K562 (cell line): ENCODE results near the gene DNAH10. TPM values are rescaled to one million over a fixed set of nuclear protein-coding genes. Genes with fewer than 3 reads are reported as not detected.

Source experiments
- ARNT ChIP-seq, 2 experiments: fragments of 450-650 bp; IDR thresholded peaks; 2 replicates each; pipeline ENCODE4 v1.6.1; 2016; ENCODE audit warnings: mild to moderate bottlenecking in 1 of 2
- BCOR ChIP-seq: fragments of 450-650 bp; IDR thresholded peaks from 2 replicates; pipeline ENCODE4 v1.6.1; 2016
- CBX5 ChIP-seq: IDR thresholded peaks from 2 replicates; pipeline ENCODE4 v1.6.1; 2014; ENCODE audit warnings: low read depth, borderline replicate concordance
- CREM ChIP-seq: IDR thresholded peaks from 2 replicates; pipeline ENCODE4 v1.6.1; 2014; ENCODE audit warnings: antibody characterized with exemption, low read depth
- DDX20 ChIP-seq: fragments of 450-650 bp; IDR thresholded peaks from 2 replicates; pipeline ENCODE4 v1.6.1; 2016; ENCODE audit warnings: missing genetic modification characterization, low read depth, mild to moderate bottlenecking, missing compliant biosample characterization, moderate library complexity
- DPF2 ChIP-seq: fragments of 450-650 bp; IDR thresholded peaks from 2 replicates; pipeline ENCODE4 v1.6.1; 2016
- EZH2 ChIP-seq: IDR thresholded peaks from 2 replicates; pipeline ENCODE4 v1.6.1; 2012; ENCODE audit warnings: low read depth, mild to moderate bottlenecking, inconsistent platforms, low read length, borderline replicate concordance
- FOXK2 ChIP-seq, 2 experiments: fragments of 450-650 bp; IDR thresholded peaks in 1 of 2; conservative IDR thresholded peaks in 1 of 2; 2 replicates each; pipeline ENCODE4 v1.6.1; 2016; ENCODE audit warnings: low read depth in 2 of 2, mild to moderate bottlenecking in 1 of 2
- GABPB1 ChIP-seq: sonication (generic); formaldehyde crosslinking; IDR thresholded peaks from 2 replicates; pipeline ENCODE4 v1.8.0; 2022; ENCODE audit warnings: mild to moderate bottlenecking, missing genetic modification reagents
- HMGXB4 ChIP-seq: sonication (generic); formaldehyde crosslinking; IDR thresholded peaks from 2 replicates; pipeline ENCODE4 v1.8.1; 2023; ENCODE audit warnings: mild to moderate bottlenecking, missing genetic modification reagents
- MIER1 ChIP-seq: fragments of 450-650 bp; IDR thresholded peaks from 2 replicates; pipeline ENCODE4 v1.6.1; 2016; ENCODE audit warnings: antibody characterized with exemption, mild to moderate bottlenecking, low read depth
- NEUROD1 ChIP-seq: fragments of 150-350 bp; IDR thresholded peaks from 2 replicates; pipeline ENCODE4 v1.6.1; 2014; ENCODE audit warnings: borderline replicate concordance, low read length, low read depth; ENCODE audit not compliant: partially characterized antibody
- PCBP1 ChIP-seq: fragments of 200-400 bp; formaldehyde crosslinking; IDR thresholded peaks from 2 replicates; pipeline ENCODE4 v1.6.1; 2018; ENCODE audit warnings: mild to moderate bottlenecking, low read depth, low read length; ENCODE audit not compliant: poor library complexity, severe bottlenecking
- POLR2A ChIP-seq: fragments of 450-650 bp; conservative IDR thresholded peaks from 2 replicates; pipeline ENCODE4 v1.6.1; 2016
- SMARCA5 ChIP-seq: fragments of 450-650 bp; IDR thresholded peaks from 2 replicates; pipeline ENCODE4 v1.6.1; 2016
- TBP ChIP-seq: optimal IDR thresholded peaks from 2 replicates; pipeline ENCODE3; 2011; ENCODE audit warnings: low read depth, low read length, improper control_type of control experiment
- TEAD4 ChIP-seq, 2 experiments: sonication (generic) in 1 of 2; formaldehyde crosslinking in 1 of 2; IDR thresholded peaks; 2 replicates each; pipeline versions ENCODE4 v1.6.1 to v1.8.0; 2012 to 2022; ENCODE audit warnings: borderline replicate concordance in 1 of 2, inconsistent platforms in 1 of 2, low read length in 1 of 2, mild to moderate bottlenecking in 1 of 2, missing genetic modification reagents in 1 of 2
- ZNF239 ChIP-seq: fragments of 250-450 bp; sonication (Bioruptor Pico); IDR thresholded peaks from 2 replicates; pipeline ENCODE4 v1.4.0; 2020; ENCODE audit warnings: mild to moderate bottlenecking
- ZNF316 ChIP-seq: fragments of 450-650 bp; IDR thresholded peaks from 2 replicates; pipeline ENCODE4 v1.6.1; 2016
- ZNF583 ChIP-seq: fragments of 250-450 bp; sonication (Bioruptor Pico); IDR thresholded peaks from 2 replicates; pipeline ENCODE4 v1.4.0; 2020
- ZNF589 ChIP-seq: fragments of 200-800 bp; sonication (Bioruptor generic); IDR thresholded peaks from 2 replicates; pipeline ENCODE4 v1.6.1; 2016; ENCODE audit warnings: low read depth, missing genetic modification characterization, missing compliant biosample characterization
- ZNF766 ChIP-seq: fragments of 200-800 bp; sonication (Bioruptor generic); conservative IDR thresholded peaks from 2 replicates; pipeline ENCODE4 v1.6.1; 2016; ENCODE audit warnings: missing genetic modification characterization, missing compliant biosample characterization
- polyA plus RNA-seq, 8 experiments: library from polyadenylated mRNA; depleted of rRNA in 4 of 8; stranded (reverse) in 5 of 8; unstranded in 3 of 8; fragments of >200 nt; fragmentation: Nextera tagmentation in 2 of 8; fragmentation: Illumina TruSeq in 1 of 8; extraction: Ambion mirVana in 2 of 8; extraction: Trizol in 1 of 8; gene quantifications; 2 replicates each; pipeline versions ENCODE4 v1.2.1 to v1.2.3, GENCODE V29; 2011 to 2014; ENCODE audit warnings: inconsistent platforms in 1 of 8, missing spikeins in 1 of 8
- total RNA-seq, 7 experiments: library from RNA; depleted of rRNA in 6 of 7; stranded (reverse); fragments of >200 nt in 6 of 7; fragmentation: Illumina TruSeq in 2 of 7; extraction: Trizol in 2 of 7; gene quantifications; 2 replicates each; pipeline versions ENCODE4 v1.2.1 to v1.2.3, GENCODE V29; 2011 to 2021; ENCODE audit warnings: low replicate concordance in 1 of 7

DNAH10 gene
- total and polyA plus RNA-seq, 9 of the 15 experiments (the other 6 are each of a cell fraction or from before 2014, with no cell fraction given): 0.01 to 0.06 (median 0.04) TPM; not detected in 1

- TF ChIP-seq TBP (peak; percentile 49), HMGXB4 (CRISPR knock-in tag) (no peak), SMARCA5 (peak; percentile 55; the same call in 1 of the 2 replicates), CREM (peak; percentile 12; the same call in 1 of the 2 replicates), CBX5 (no peak), POLR2A (0 out of 2 replicates have a peak, but pooled peaks have one; percentile 26), DPF2 (peak; percentile 66), ZNF239 (no peak), GABPB1 (CRISPR knock-in tag) (no peak), ZNF589 (CRISPR knock-in tag) (no peak), ZNF766 (CRISPR knock-in tag) (no peak), FOXK2 (conservative IDR thresholded peaks at IDR 0.05 in 1 of 2, IDR thresholded peaks at IDR 0.05 in 1 of 2; ENCODE audit: low read depth in 2 of 2) (0 out of 4 replicates have a peak, but pooled peaks of 1 of the 2 experiments have one; percentile 22), TEAD4 (IDR thresholded peaks at IDR 0.05; ENCODE audit: low read length) (peak; percentile 7; the same call in 1 of the 2 replicates), TEAD4 (CRISPR knock-in tag; IDR thresholded peaks at IDR 0.05; ENCODE audit: borderline replicate concordance) (no peak), NEUROD1 (peak; percentile 30), ZNF316 (no peak), BCOR (no peak), EZH2 (no peak), ARNT (IDR thresholded peaks at IDR 0.05) (0 out of 4 replicates have a peak, but pooled peaks of 1 of the 2 experiments have one; percentile 57), PCBP1 (no peak), DDX20 (tag) (no peak), ZNF583 (no peak), MIER1 (no peak)
Observed at GRCh38 chr12:123713398-123713797, 48.7 kb upstream of the DNAH10 start (continued).
